Suprapubic skin (tissue), 4 donors: ENCODE measurements around the gene BANP. TPM values are rescaled to one million over a fixed set of nuclear protein-coding genes. Genes with fewer than 3 reads are reported as not detected.
A peak's percentile ranks its signal among the peaks of the same experiment; 100 is the strongest.
"Not testable (repeated sequence)": the region's sequence is repeated elsewhere in the genome, so short reads cannot be mapped to it uniquely, and the experiment has no call there.

Source experiments
- DNase-seq, 2 donors: peaks; one replicate each; pipeline ENCODE4 v3.0.0-alpha.2; 2019; ENCODE audit warnings: low spot score in 2 of 2
- H3K27ac ChIP-seq: fragments of 200-600 bp; sonication (generic); one replicate; pipeline ENCODE4 v1.5.1; 2019
- H3K27me3 ChIP-seq: fragments of 200-600 bp; sonication (generic); one replicate; pipeline ENCODE4 v1.5.1; 2019
- H3K36me3 ChIP-seq: fragments of 200-600 bp; sonication (generic); one replicate; pipeline ENCODE4 v1.5.1; 2019
- H3K4me1 ChIP-seq: fragments of 200-600 bp; sonication (generic); one replicate; pipeline ENCODE4 v1.5.1; 2019
- H3K4me3 ChIP-seq: fragments of 200-600 bp; sonication (generic); one replicate; pipeline ENCODE4 v1.5.1; 2019; ENCODE audit warnings: mild to moderate bottlenecking
- H3K9me3 ChIP-seq: fragments of 200-600 bp; sonication (generic); one replicate; pipeline ENCODE4 v1.5.1; 2019
- CTCF ChIP-seq, 2 donors: fragments of 200-600 bp in 1 of 2; fragments of 450-650 bp in 1 of 2; sonication (generic) in 1 of 2; IDR thresholded peaks; one replicate each; pipeline ENCODE4 v1.5.1; 2016 to 2019; ENCODE audit warnings: antibody characterized with exemption in 2 of 2, mild to moderate bottlenecking in 1 of 2, moderate library complexity in 1 of 2
- EP300 ChIP-seq: sonication (generic); formaldehyde crosslinking; IDR thresholded peaks from one replicate; pipeline ENCODE4 v1.6.1; 2017; ENCODE audit warnings: antibody characterized with exemption
- POLR2A ChIP-seq, 2 donors: fragments of 450-650 bp; IDR thresholded peaks; one replicate each; pipeline ENCODE4 v1.6.1; 2017; ENCODE audit warnings: antibody characterized with exemption in 2 of 2, mild to moderate bottlenecking in 2 of 2, moderate library complexity in 2 of 2
- POLR2AphosphoS5 ChIP-seq, 3 donors: sonication (generic); formaldehyde crosslinking; IDR thresholded peaks; one replicate each; pipeline ENCODE4 v1.6.1; 2017; ENCODE audit warnings: antibody characterized with exemption in 3 of 3
- WGBS: methylation state at CpG from one replicate; pipeline ENCODE4 v1.1.5; 2018; 5-methylcytosine and 5-hydroxymethylcytosine counted together
- total RNA-seq, 4 donors: library from RNA; depleted of rRNA; stranded (reverse); fragments of >200 nt; gene quantifications; one replicate each; pipeline ENCODE4 v1.1.0, GENCODE V29; 2016

The BANP gene
- total RNA-seq, 4 donors from 2014 or later, result 24.9 to 40.1 (median 26.5) TPM

GRCh38 chr16:88023786-88024185 is 72.6 kb downstream of the BANP start:
- peaks cover 21% of the 10 kb centered on the region for H3K36me3 ChIP-seq
- WGBS, result 89% methylated on average over 10 of the region's 16 CpGs

GRCh38 chr16:88024491-88025085 is 73.4 kb downstream of the BANP start:
- H3K27ac ChIP-seq, H3K27me3 ChIP-seq, H3K9me3 ChIP-seq, H3K4me3 ChIP-seq: not testable (repeated sequence)
- peak in 1 of 2 donors; percentile 66 for DNase-seq
- Histone ChIP-seq H3K4me1 (peaks cover 22% of the 10 kb centered on the region), H3K36me3 (peaks cover 21% of the 10 kb centered on the region)
- 64% methylated on average over 21 of the region's 21 CpGs for WGBS

More at GRCh38 chr16:88023786-88024185, 72.6 kb downstream of the BANP start:
- peaks cover 22% of the 10 kb centered on the region for H3K4me1 ChIP-seq
- H3K9me3 ChIP-seq, result no peaks in the 10 kb centered on the region
- DNase-seq, result no peak
- no peak overlapping the region for H3K27ac ChIP-seq
- no peaks in the 10 kb centered on the region for H3K27me3 ChIP-seq
- no peak for TF ChIP-seq EP300
- TF ChIP-seq POLR2A (IDR thresholded peaks at IDR 0.05), result no peak
- TF ChIP-seq POLR2AphosphoS5 (IDR thresholded peaks at IDR 0.05), result no peak
- TF ChIP-seq CTCF (IDR thresholded peaks at IDR 0.05), result no peak
- no peak overlapping the region for H3K4me3 ChIP-seq

GRCh38 chr16:88025086-88025492 is 73.9 kb downstream of the BANP start:
- not testable (repeated sequence) for H3K27me3 ChIP-seq, H3K9me3 ChIP-seq, H3K27ac ChIP-seq, H3K4me3 ChIP-seq
- DNase-seq, result peak in 1 of 2 donors; percentile 83
- Histone ChIP-seq H3K36me3 (peaks cover 21% of the 10 kb centered on the region), H3K4me1 (peaks cover 17% of the 10 kb centered on the region)
- WGBS, result 41% methylated on average over 5 of the region's 10 CpGs

- Histone ChIP-seq H3K36me3 (peaks cover 24% of the 10 kb centered on the region), H3K4me1 (peaks cover 13% of the 10 kb centered on the region)
- not testable (repeated sequence) for H3K9me3 ChIP-seq, H3K4me3 ChIP-seq, H3K27ac ChIP-seq, H3K27me3 ChIP-seq
- DNase-seq, result peak in 1 of 2 donors; percentile 57
- WGBS, result 95% methylated on average over 22 of the region's 24 CpGs
These were observed 74.8 kb downstream of the BANP start for GRCh38 chr16:88025828-88026555.

GRCh38 chr16:88026964-88027938 is 76.0 kb downstream of the BANP start:
- no peak overlapping the region for H3K27ac ChIP-seq
- H3K9me3 ChIP-seq, result no peaks in the 10 kb centered on the region
- H3K36me3 ChIP-seq, result peaks cover 23% of the 10 kb centered on the region
- peaks cover 13% of the 10 kb centered on the region for H3K4me1 ChIP-seq
- DNase-seq, result peak in 1 of 2 donors; percentile 44
- no peak for TF ChIP-seq POLR2AphosphoS5 (IDR thresholded peaks at IDR 0.05)
- TF ChIP-seq POLR2A (IDR thresholded peaks at IDR 0.05), result no peak
- TF ChIP-seq EP300, result no peak
- TF ChIP-seq CTCF (IDR thresholded peaks at IDR 0.05), result no peak
- 91% methylated on average over 24 of the region's 51 CpGs for WGBS
- H3K27me3 ChIP-seq, result no peaks in the 10 kb centered on the region
- no peak overlapping the region for H3K4me3 ChIP-seq

GRCh38 chr16:88028177-88028930 is 77.1 kb downstream of the BANP start:
- H3K9me3 ChIP-seq, H3K27ac ChIP-seq, DNase-seq, H3K27me3 ChIP-seq, H3K4me3 ChIP-seq: not testable (repeated sequence)
- Histone ChIP-seq H3K36me3 (peaks cover 23% of the 10 kb centered on the region), H3K4me1 (peaks cover 13% of the 10 kb centered on the region)
- 92% methylated on average over 8 of the region's 13 CpGs for WGBS
